A549 treated with AZD9567 at 1 μM for 4 hours (cell line): ENCODE results near the gene KCNMA1. TPM values are rescaled to one million over a fixed set of nuclear protein-coding genes. Genes with fewer than 3 reads are reported as not detected.

ENCODE experiments used
- total RNA-seq: library from RNA; stranded (reverse); fragments of 200-300 nt; extraction: Qiagen RNA extraction; gene quantifications from 5 replicates; pipeline ENCODE4 v1.2.3, GENCODE V29; 2022; ENCODE audit not compliant: insufficient read depth

KCNMA1 gene
- 38.9 to 69.9 TPM (median 58.6 TPM) in 5 replicates for total RNA-seq

GRCh38 chr10:77637532-77638320 lies at the start of gene KCNMA1:
KCNMA1 (minus strand) TSS chr10:77637808.

